Uterus (tissue), 2 donors: ENCODE results near the gene C3orf18.

Experiments used
- POLR2A ChIP-seq, 2 donors: fragments of 450-650 bp; IDR thresholded peaks; one replicate each; pipeline ENCODE4 v1.6.1; 2016; ENCODE audit warnings: antibody characterized with exemption in 2 of 2, mild to moderate bottlenecking in 1 of 2, moderate library complexity in 1 of 2
- TF ChIP-seq, protein P1 (sequence below), 4 experiments: fragments of 200-600 bp in 2 of 4; fragments of 450-650 bp in 2 of 4; sonication (generic) in 2 of 4; IDR thresholded peaks; one replicate each; pipeline ENCODE4 v1.5.1; 2016 to 2019; ENCODE audit warnings: antibody characterized with exemption in 4 of 4, mild to moderate bottlenecking in 2 of 4, moderate library complexity in 1 of 4

DNA sequence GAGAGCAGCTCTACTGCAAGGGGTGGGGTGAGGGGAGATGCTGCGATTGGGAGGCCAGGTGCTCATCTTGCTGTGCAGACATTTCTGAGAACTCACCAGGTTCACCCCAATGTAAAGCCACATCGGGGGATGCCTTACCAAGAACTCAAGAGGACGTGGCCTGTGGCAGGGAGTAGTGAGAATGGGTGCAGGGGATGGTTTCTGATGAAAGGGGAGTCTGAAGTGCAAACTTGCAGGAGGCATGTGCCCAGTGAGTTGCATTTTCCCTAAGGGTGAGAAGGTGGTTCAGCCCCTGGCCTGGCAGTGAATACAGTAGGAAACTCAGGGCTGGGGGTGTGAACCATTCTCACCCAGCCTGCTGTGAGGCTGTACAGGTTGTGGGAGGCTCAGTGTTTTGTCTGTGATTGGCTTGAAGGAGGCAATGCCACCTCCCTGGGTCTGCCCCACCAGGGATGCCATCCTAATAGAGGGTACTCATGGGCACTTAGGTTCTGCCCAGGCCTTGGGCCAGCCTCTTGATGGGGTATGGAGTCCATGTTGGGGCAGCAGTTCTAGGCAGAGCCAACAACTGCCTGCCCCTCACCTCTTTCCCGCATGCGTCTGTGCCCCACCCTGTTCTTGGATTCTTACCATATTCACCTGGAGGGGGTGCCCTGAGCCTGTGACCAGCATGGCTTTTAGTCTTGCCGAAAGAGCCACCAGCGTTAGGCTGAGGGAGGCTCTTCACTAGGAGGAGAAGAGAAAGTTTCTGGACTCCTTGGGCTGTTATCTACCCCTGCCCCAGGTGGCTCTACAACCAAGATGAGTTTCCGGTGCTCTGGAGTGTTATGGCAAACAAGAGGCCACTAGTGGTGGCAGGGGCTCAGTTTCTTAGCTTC is 6.3 kb upstream of the C3orf18 start:
- TF ChIP-seq POLR2A (IDR thresholded peaks at IDR 0.05) = no peak
- TF ChIP-seq, protein P1, sequence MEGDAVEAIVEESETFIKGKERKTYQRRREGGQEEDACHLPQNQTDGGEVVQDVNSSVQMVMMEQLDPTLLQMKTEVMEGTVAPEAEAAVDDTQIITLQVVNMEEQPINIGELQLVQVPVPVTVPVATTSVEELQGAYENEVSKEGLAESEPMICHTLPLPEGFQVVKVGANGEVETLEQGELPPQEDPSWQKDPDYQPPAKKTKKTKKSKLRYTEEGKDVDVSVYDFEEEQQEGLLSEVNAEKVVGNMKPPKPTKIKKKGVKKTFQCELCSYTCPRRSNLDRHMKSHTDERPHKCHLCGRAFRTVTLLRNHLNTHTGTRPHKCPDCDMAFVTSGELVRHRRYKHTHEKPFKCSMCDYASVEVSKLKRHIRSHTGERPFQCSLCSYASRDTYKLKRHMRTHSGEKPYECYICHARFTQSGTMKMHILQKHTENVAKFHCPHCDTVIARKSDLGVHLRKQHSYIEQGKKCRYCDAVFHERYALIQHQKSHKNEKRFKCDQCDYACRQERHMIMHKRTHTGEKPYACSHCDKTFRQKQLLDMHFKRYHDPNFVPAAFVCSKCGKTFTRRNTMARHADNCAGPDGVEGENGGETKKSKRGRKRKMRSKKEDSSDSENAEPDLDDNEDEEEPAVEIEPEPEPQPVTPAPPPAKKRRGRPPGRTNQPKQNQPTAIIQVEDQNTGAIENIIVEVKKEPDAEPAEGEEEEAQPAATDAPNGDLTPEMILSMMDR (IDR thresholded peaks at IDR 0.05) = no peak
